HepG2 (cell line): Measurements from ENCODE around the gene CD248. TPM values are rescaled to one million over a fixed set of nuclear protein-coding genes. Genes with fewer than 3 reads are reported as not detected.
A peak's percentile ranks its signal among the peaks of the same experiment; 100 is the strongest.

Experiments used
- ATAC-seq: fragments of 200-7000 bp; cut with Tn5 transposase; 3 replicates; pipeline ENCODE4 v1.9.1; 2020; ENCODE audit warnings: mild to moderate bottlenecking, moderate library complexity
- BruUV-seq: library from RNA; stranded (reverse); fragments of 400-500 nt; replicated peaks from 2 replicates; lab custom pipeline; 2021; lab: Mats Ljungman, UMichigan
- CTCF ChIA-PET: fragments of 300-600 bp; formaldehyde crosslinking; extraction: SDS; loops from one replicate; lab custom pipeline; 2021; ENCODE audit warnings: low total read pairs, inconsistent platforms, low intra/inter-chr PET ratio; lab: Yijun Ruan, JAX
- POLR2A ChIA-PET: fragments of 350-600 bp; sonication (Branson Sonifier 250); formaldehyde crosslinking; loops from one replicate; lab custom pipeline; 2020; ENCODE audit warnings: antibody characterized with exemption, inconsistent platforms; lab: Yijun Ruan, JAX
- DNase-seq: peaks from one replicate; pipeline ENCODE4 v3.0.0-alpha.2; 2015; ENCODE audit warnings: low spot score
- FAIRE-seq: peaks from 3 replicates; lab custom pipeline; 2011; peaks lifted over from hg19 to GRCh38; lab: Jason Lieb, UNC
- H2AFZ ChIP-seq: one replicate; pipeline ENCODE4 v1.6.1; 2011; ENCODE audit warnings: low read length, inconsistent platforms
- H3K27ac ChIP-seq: fragments of 300-600 bp; 3 replicates; pipeline ENCODE4 v1.8.0; 2011; ENCODE audit warnings: mixed run types, mild to moderate bottlenecking, mixed read lengths, low read length, inconsistent platforms; ENCODE audit not compliant: insufficient read depth; ENCODE audit errors: extremely low read length
- H3K27me3 ChIP-seq, 2 experiments: fragments of 200-600 bp in 1 of 2; 2 replicates in 1 of 2; 3 replicates in 1 of 2; pipeline versions ENCODE4 v1.6.0 to v1.8.0; 2011; ENCODE audit warnings: low read length in 2 of 2, mild to moderate bottlenecking in 2 of 2, moderate library complexity in 2 of 2, inconsistent platforms in 1 of 2; ENCODE audit not compliant: insufficient read depth in 2 of 2, control insufficient read depth in 1 of 2
- H3K36me3 ChIP-seq, 2 experiments: fragments of 200-600 bp in 1 of 2; replicated peaks in 1 of 2; 2 replicates in 1 of 2; 3 replicates in 1 of 2; pipeline versions ENCODE4 v1.5.1 to v1.8.0; 2011; ENCODE audit warnings: low read length in 2 of 2, inconsistent platforms in 1 of 2; ENCODE audit not compliant: insufficient read depth in 2 of 2, control insufficient read depth in 1 of 2
- H3K4me1 ChIP-seq: 2 replicates; pipeline ENCODE4 v1.5.1; 2012; ENCODE audit warnings: low read length, inconsistent platforms; ENCODE audit not compliant: insufficient read depth
- H3K4me2 ChIP-seq: 2 replicates; pipeline ENCODE4 v1.6.0; 2011; ENCODE audit warnings: low read depth, low read length, inconsistent platforms
- H3K4me3 ChIP-seq, 3 experiments: fragments of 200-600 bp in 1 of 3; sonication (generic), shearing (Covaris generic) in 1 of 3; replicated peaks in 1 of 3; 2 replicates each; pipeline ENCODE4 v1.5.1; 2011 to 2016; ENCODE audit warnings: low read length in 3 of 3, inconsistent platforms in 2 of 3, low read depth in 2 of 3, mild to moderate bottlenecking in 2 of 3, control low read depth in 1 of 3, mixed read lengths in 1 of 3; ENCODE audit not compliant: insufficient read depth in 1 of 3
- H3K79me2 ChIP-seq: one replicate; pipeline ENCODE4 v1.6.1; 2011; ENCODE audit warnings: low read length, inconsistent platforms; ENCODE audit not compliant: insufficient read depth
- H3K9ac ChIP-seq: 2 replicates; pipeline ENCODE4 v1.6.0; 2011; ENCODE audit warnings: mild to moderate bottlenecking, low read depth, low read length, inconsistent platforms; ENCODE audit not compliant: insufficient read depth
- H3K9me3 ChIP-seq: 2 replicates; pipeline ENCODE4 v1.5.1; 2012; ENCODE audit warnings: mild to moderate bottlenecking, low read length
- H4K20me1 ChIP-seq: 2 replicates; pipeline ENCODE4 v1.6.0; 2011; ENCODE audit warnings: inconsistent platforms, mild to moderate bottlenecking, low read length, moderate library complexity; ENCODE audit not compliant: insufficient read depth
- ADNP ChIP-seq: sonication (generic); formaldehyde crosslinking; IDR thresholded peaks from 2 replicates; pipeline ENCODE4 v1.4.0; 2020; ENCODE audit warnings: missing genetic modification reagents
- BCL6 ChIP-seq: IDR thresholded peaks from 2 replicates; pipeline ENCODE4 v1.6.1; 2016; ENCODE audit warnings: missing genetic modification reagents, missing compliant biosample characterization
- BHLHE40 ChIP-seq: IDR thresholded peaks from 2 replicates; pipeline ENCODE4 v1.6.1; 2011; ENCODE audit warnings: low read length, improper control_type of control experiment
- FOXA3 ChIP-seq: IDR thresholded peaks from 2 replicates; pipeline ENCODE4 v1.6.1; 2016; ENCODE audit warnings: missing genetic modification reagents, missing compliant biosample characterization
- HOXA5 ChIP-seq: sonication (generic); formaldehyde crosslinking; IDR thresholded peaks from 2 replicates; pipeline ENCODE4 v1.4.0; 2020; ENCODE audit warnings: missing genetic modification reagents
- IKZF1 ChIP-seq: fragments of 450-650 bp; IDR thresholded peaks from 2 replicates; pipeline ENCODE4 v1.7.1; 2016
- LCORL ChIP-seq, 2 experiments: fragments of 450-650 bp in 1 of 2; sonication (generic) in 1 of 2; formaldehyde crosslinking in 1 of 2; IDR thresholded peaks; 2 replicates each; pipeline versions ENCODE4 v1.5.0 to v1.6.1; 2017 to 2020; ENCODE audit warnings: antibody characterized with exemption in 1 of 2, missing genetic modification reagents in 1 of 2
- PAWR ChIP-seq: sonication (generic); formaldehyde crosslinking; IDR thresholded peaks from 2 replicates; pipeline ENCODE4 v1.4.0; 2020; ENCODE audit warnings: missing genetic modification reagents, mild to moderate bottlenecking, borderline replicate concordance
- SP1 ChIP-seq, 2 experiments: fragments of 450-650 bp in 1 of 2; sonication (generic) in 1 of 2; formaldehyde crosslinking in 1 of 2; IDR thresholded peaks; 2 replicates each; pipeline versions ENCODE4 v1.4.0 to v1.6.1; 2016 to 2020; ENCODE audit warnings: missing genetic modification reagents in 1 of 2
- SP5 ChIP-seq: IDR thresholded peaks from 2 replicates; pipeline ENCODE4 v1.6.1; 2016; ENCODE audit warnings: low read depth, borderline replicate concordance
- ZNF101 ChIP-seq: sonication (generic); formaldehyde crosslinking; IDR thresholded peaks from 2 replicates; pipeline ENCODE4 v1.4.0; 2020; ENCODE audit warnings: mild to moderate bottlenecking, low read depth, missing genetic modification reagents, borderline replicate concordance
- WGBS: methylation state at CpG from one replicate; pipeline ENCODE4 v1.1.6; 2017; ENCODE audit warnings: low lambda C conversion rate; 5-methylcytosine and 5-hydroxymethylcytosine counted together
- in situ Hi-C: cut with HindIII; loops from 2 replicates; pipeline ENCODE4 v1.10.0; 2017; ENCODE audit warnings: low pct_unique_long_range_greater_than_20kb; ENCODE audit not compliant: extremely low pct_ligation_motif_present
- intact Hi-C: fragments of 100-400 bp; cut with micrococcal nuclease; formaldehyde crosslinking; loops from one replicate; pipeline ENCODE4 v1.10.0; 2022; ENCODE audit not compliant: unreplicated experiment
- polyA plus RNA-seq, 8 experiments: library from polyadenylated mRNA; depleted of rRNA in 3 of 8; stranded (reverse) in 7 of 8; unstranded in 1 of 8; fragments of >200 nt; fragmentation: Illumina TruSeq in 4 of 8; extraction: Trizol in 4 of 8; gene quantifications; 2 replicates each; pipeline versions ENCODE4 v1.2.1 to v1.2.3, GENCODE V29; 2011 to 2016; ENCODE audit warnings: low read depth in 4 of 8, missing spikeins in 1 of 8, mixed read lengths in 1 of 8; ENCODE audit not compliant: insufficient read depth in 1 of 8
- total RNA-seq, 5 experiments: library from RNA; depleted of rRNA; stranded (reverse); fragments of >200 nt; fragmentation: Illumina TruSeq; extraction: Trizol; gene quantifications; 2 replicates each; pipeline ENCODE4 v1.2.3, GENCODE V29; 2016; ENCODE audit warnings: low read depth in 1 of 5
- TF ChIP-seq, protein P1 (sequence below): sonication (generic); formaldehyde crosslinking; IDR thresholded peaks from 2 replicates; pipeline ENCODE4 v1.8.0; 2022; ENCODE audit warnings: missing genetic modification reagents, mild to moderate bottlenecking, inconsistent platforms, borderline replicate concordance
- TF ChIP-seq, protein P2 (sequence below): sonication (generic); formaldehyde crosslinking; IDR thresholded peaks from 2 replicates; pipeline ENCODE4 v1.4.0; 2020; ENCODE audit warnings: mild to moderate bottlenecking, missing genetic modification reagents
- TF ChIP-seq, protein P3 (sequence below): sonication (generic); formaldehyde crosslinking; IDR thresholded peaks from 2 replicates; pipeline ENCODE4 v1.5.1; 2020; ENCODE audit warnings: mild to moderate bottlenecking, missing genetic modification reagents, borderline replicate concordance
- TF ChIP-seq, protein P4 (sequence below): sonication (generic); formaldehyde crosslinking; IDR thresholded peaks from 2 replicates; pipeline ENCODE4 v1.8.0; 2023; ENCODE audit warnings: mild to moderate bottlenecking, missing genetic modification reagents
- TF ChIP-seq, protein P5 (sequence below): sonication (generic); formaldehyde crosslinking; IDR thresholded peaks from 2 replicates; pipeline ENCODE4 v1.4.0; 2020; ENCODE audit warnings: missing genetic modification reagents

CD248 gene
- total and polyA plus RNA-seq, 2 of the 13 experiments (the other 11 are each of a cell fraction or from before 2014, with no cell fraction given) = 0.25 to 0.35 TPM

DNA sequence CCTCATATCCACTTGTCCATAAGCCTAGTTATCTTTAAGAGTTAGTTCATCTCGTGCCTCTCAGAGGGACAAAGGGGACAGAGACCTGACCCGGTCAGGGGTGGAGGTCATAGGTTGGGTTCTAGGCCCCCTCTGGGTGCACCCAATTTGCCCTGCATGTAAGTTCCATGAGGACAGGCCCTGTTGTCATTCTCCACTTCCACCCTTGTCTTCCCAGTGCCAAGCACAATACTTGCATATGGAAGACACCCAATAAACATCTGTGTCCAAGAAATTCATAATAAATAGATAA lies 26.6 kb downstream of the CD248 start:
- ChIA-PET CTCF (no interaction called here), POLR2A (interaction anchor here (0.7 to 5.7 kb wide), 2 partner anchors 8 to 21 kb away, joined by 3 to 121 read pairs; no protein-coding TSS in a partner anchor)
- intact Hi-C loops (no loop called here), in situ Hi-C loops (loop anchor here (5.0 kb wide), 1 partner anchor 37 kb away; no protein-coding TSS in a partner anchor)
- Histone ChIP-seq H3K79me2 (peaks cover 29% of the 10 kb centered on the region), H3K9me3 (no peaks in the 10 kb centered on the region), H3K4me3 (peak overlapping the region; percentile 74 to 95 (median 78)), H4K20me1 (no peaks in the 10 kb centered on the region), H2AFZ (no peak overlapping the region), H3K36me3 (peaks cover 3 to 17% of the 10 kb centered on the region in 2 experiments; a peak in 4 of 5 replicates), H3K9ac (peak overlapping the region; percentile 96), H3K4me1 (peaks cover 58% of the 10 kb centered on the region), H3K27me3 (peaks cover 0 to 24% of the 10 kb centered on the region in 2 experiments; a peak in 4 of 5 replicates), H3K4me2 (peak overlapping the region; percentile 88), H3K27ac (no peak overlapping the region)
- no peak for FAIRE-seq
- TF ChIP-seq ADNP = no peak
- TF ChIP-seq, protein P1, sequence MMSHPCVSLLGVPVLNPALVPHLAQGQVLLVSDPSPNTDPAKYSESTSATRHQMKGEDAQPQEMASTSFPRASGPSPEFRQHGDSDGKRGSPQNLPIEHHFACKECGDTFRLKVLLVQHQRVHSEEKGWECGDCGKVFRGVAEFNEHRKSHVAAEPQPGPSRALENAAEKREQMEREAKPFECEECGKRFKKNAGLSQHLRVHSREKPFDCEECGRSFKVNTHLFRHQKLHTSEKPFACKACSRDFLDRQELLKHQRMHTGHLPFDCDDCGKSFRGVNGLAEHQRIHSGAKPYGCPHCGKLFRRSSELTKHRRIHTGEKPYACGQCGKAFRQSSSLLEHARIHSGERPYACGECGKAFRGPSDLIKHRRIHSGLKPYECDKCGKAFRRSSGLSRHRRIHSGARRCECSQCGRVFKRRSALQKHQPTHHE (CRISPR knock-in tag) = no peak
- TF ChIP-seq LCORL (IDR thresholded peaks at IDR 0.05) = no peak
- peak; percentile 11 for TF ChIP-seq LCORL (CRISPR knock-in tag; IDR thresholded peaks at IDR 0.05)
- no peak for TF ChIP-seq IKZF1
- TF ChIP-seq BCL6 (CRISPR knock-in tag) = peak; percentile 5; the same call in 1 of the 2 replicates
- TF ChIP-seq SP1 (IDR thresholded peaks at IDR 0.05) = no peak
- TF ChIP-seq SP1 (CRISPR knock-in tag; IDR thresholded peaks at IDR 0.05) = no peak
- no peak for TF ChIP-seq PAWR
- TF ChIP-seq, protein P2, sequence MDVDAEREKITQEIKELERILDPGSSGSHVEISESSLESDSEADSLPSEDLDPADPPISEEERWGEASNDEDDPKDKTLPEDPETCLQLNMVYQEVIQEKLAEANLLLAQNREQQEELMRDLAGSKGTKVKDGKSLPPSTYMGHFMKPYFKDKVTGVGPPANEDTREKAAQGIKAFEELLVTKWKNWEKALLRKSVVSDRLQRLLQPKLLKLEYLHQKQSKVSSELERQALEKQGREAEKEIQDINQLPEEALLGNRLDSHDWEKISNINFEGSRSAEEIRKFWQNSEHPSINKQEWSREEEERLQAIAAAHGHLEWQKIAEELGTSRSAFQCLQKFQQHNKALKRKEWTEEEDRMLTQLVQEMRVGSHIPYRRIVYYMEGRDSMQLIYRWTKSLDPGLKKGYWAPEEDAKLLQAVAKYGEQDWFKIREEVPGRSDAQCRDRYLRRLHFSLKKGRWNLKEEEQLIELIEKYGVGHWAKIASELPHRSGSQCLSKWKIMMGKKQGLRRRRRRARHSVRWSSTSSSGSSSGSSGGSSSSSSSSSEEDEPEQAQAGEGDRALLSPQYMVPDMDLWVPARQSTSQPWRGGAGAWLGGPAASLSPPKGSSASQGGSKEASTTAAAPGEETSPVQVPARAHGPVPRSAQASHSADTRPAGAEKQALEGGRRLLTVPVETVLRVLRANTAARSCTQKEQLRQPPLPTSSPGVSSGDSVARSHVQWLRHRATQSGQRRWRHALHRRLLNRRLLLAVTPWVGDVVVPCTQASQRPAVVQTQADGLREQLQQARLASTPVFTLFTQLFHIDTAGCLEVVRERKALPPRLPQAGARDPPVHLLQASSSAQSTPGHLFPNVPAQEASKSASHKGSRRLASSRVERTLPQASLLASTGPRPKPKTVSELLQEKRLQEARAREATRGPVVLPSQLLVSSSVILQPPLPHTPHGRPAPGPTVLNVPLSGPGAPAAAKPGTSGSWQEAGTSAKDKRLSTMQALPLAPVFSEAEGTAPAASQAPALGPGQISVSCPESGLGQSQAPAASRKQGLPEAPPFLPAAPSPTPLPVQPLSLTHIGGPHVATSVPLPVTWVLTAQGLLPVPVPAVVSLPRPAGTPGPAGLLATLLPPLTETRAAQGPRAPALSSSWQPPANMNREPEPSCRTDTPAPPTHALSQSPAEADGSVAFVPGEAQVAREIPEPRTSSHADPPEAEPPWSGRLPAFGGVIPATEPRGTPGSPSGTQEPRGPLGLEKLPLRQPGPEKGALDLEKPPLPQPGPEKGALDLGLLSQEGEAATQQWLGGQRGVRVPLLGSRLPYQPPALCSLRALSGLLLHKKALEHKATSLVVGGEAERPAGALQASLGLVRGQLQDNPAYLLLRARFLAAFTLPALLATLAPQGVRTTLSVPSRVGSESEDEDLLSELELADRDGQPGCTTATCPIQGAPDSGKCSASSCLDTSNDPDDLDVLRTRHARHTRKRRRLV = no peak
- TF ChIP-seq, protein P3, sequence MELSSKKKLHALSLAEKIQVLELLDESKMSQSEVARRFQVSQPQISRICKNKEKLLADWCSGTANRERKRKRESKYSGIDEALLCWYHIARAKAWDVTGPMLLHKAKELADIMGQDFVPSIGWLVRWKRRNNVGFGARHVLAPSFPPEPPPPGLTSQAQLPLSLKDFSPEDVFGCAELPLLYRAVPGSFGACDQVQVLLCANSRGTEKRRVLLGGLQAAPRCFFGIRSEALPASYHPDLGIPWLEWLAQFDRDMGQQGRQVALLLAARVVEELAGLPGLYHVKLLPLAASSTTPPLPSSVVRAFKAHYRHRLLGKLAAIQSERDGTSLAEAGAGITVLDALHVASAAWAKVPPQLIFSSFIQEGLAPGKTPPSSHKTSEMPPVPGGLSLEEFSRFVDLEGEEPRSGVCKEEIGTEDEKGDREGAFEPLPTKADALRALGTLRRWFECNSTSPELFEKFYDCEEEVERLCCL (CRISPR knock-in tag) = no peak
- TF ChIP-seq BHLHE40 = no peak
- TF ChIP-seq, protein P4, sequence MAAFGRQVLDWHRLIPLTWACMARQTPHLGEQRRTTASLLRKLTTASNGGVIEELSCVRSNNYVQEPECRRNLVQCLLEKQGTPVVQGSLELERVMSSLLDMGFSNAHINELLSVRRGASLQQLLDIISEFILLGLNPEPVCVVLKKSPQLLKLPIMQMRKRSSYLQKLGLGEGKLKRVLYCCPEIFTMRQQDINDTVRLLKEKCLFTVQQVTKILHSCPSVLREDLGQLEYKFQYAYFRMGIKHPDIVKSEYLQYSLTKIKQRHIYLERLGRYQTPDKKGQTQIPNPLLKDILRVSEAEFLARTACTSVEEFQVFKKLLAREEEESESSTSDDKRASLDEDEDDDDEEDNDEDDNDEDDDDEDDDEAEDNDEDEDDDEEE (CRISPR knock-in tag) = no peak
- TF ChIP-seq ZNF101 (CRISPR knock-in tag) = no peak
- TF ChIP-seq SP5 = no peak
- TF ChIP-seq, protein P5, sequence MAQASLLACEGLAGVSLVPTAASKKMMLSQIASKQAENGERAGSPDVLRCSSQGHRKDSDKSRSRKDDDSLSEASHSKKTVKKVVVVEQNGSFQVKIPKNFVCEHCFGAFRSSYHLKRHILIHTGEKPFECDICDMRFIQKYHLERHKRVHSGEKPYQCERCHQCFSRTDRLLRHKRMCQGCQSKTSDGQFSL = no peak
- no peak for TF ChIP-seq HOXA5 (CRISPR knock-in tag)
- no peak for TF ChIP-seq FOXA3 (CRISPR knock-in tag)
- 25% methylated on average over 2 of the region's 2 CpGs for WGBS
- ATAC-seq = no peak
- no TSS peak for BruUV-seq
- no peak for DNase-seq
